ENCODE measurements around the gene INHA.
A peak's percentile ranks its signal among the peaks of the same experiment; 100 is the strongest.

The INHA gene

GRCh38 chr2:219540784-219541504 is 31.2 kb upstream of the INHA start:
- no peak for DNase-seq

GRCh38 chr2:219541611-219542180 is 30.4 kb upstream of the INHA start:
- DNase-seq: peak; percentile 81

GRCh38 chr2:219542931-219543595 is 29.0 kb upstream of the INHA start:
- peak; percentile 39 for DNase-seq

DNA sequence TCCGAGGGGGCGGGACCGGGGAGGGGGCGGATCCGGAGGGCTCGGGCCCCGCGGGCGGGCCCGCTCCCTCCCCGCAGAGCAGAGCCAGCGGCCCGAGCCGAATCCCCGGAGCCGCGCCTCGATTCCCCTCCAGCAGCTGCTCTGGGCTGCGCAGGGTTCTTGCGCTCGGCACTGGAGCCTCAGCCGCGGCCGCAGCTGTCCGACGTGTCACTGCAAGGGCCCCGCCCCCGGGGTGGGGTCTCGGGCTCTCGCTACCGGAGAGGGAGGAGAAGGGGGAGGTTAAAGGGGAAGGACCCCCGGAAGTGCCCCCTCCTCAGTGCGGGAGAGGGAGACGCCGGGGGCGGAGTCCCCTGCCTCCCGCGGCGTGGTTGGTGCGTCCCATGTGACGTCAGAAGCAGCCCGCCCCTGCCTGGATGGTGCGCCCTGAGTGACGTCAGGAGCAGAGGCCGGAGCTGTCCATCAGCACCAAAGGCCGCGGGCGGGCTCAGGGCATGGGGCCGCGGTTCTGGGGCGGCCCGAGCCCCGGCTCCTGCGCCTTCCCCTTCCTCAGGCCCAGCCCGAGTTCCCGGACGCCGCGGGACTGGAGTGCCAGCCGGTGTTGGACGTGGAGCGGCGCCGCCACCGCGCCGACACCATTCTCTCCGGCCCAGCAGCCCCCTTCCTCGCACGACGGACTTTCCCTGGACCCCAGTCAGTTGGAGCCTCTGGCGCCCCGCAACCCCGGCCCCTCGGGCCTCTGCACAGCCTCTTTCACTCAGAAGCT is 28.3 kb upstream of the INHA start, which contains the start of the genes CHPF and TMEM198:
Gene CHPF (minus strand): TSS at position 214 of the 763 bp plus-strand sequence. CDS start 271 bp downstream, outside the sequence.
Gene TMEM198 (plus strand): TSS at position 433 of the 763 bp plus-strand sequence. CDS start 700 bp downstream, outside the sequence.
- DNase-seq: peak; percentile 91

- DNase-seq: no peak
Measured at GRCh38 chr2:219544567-219544966, 27.5 kb upstream of the INHA start.

- no peak for DNase-seq
Measured at GRCh38 chr2:219545295-219545942, 26.7 kb upstream of the INHA start.

DNA sequence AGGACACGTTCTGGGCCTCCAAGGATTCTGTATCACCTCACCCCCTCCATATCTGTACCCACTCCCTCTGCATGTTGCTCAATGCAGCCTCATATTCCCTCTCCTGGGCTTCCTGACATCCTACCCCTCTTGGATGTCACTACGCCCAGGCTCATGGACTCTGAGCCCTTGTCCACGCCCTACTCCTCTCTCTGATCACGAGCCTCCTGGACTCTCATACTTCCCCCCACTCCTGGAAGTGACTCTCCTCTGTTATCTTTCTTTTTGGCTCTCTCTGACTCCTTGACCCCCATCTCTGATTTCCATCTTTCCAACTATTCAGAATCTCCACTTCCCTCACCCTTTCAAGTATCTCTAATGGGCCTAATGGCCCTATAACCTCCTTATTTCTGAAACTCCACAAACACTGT is 26.2 kb upstream of the INHA start:
- DNase-seq: no peak

DNA sequence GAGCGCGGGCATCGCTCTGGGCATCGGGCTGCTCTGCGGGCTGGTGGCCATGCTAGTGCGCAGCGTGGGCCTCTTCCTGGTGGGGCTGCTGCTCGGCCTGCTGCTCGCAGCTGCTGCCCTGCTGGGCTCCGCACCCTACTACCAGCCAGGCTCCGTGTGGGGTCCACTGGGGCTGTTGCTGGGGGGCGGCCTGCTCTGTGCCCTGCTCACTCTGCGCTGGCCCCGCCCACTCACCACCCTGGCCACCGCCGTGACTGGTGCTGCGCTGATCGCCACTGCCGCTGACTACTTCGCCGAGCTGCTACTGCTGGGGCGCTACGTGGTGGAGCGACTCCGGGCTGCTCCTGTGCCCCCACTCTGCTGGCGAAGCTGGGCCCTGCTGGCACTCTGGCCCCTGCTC is 24.5 kb upstream of the INHA start:
- no peak for DNase-seq

- DNase-seq: no peak
Measured at GRCh38 chr2:219548990-219549389, 23.1 kb upstream of the INHA start.

DNA sequence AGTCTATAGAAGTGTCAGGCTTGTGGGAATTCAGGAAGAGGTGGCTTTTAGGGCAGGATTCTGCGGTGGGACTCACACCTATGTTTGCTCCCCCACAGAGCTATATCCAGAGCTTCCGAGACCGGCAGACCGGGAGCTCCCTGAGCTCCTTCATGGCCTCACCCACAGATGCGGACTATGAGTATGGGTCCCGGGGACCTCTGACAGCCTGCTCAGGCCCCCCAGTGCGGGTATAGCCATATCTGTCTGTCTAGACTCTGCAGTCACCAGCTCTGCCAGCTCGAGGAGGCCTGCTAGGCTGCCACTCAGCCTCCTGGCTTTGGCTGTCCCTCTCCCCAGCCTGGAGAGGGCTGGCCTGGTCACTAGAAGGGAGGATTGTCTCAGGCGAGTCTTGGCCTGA is 22.5 kb upstream of the INHA start:
- no peak for DNase-seq

DNA sequence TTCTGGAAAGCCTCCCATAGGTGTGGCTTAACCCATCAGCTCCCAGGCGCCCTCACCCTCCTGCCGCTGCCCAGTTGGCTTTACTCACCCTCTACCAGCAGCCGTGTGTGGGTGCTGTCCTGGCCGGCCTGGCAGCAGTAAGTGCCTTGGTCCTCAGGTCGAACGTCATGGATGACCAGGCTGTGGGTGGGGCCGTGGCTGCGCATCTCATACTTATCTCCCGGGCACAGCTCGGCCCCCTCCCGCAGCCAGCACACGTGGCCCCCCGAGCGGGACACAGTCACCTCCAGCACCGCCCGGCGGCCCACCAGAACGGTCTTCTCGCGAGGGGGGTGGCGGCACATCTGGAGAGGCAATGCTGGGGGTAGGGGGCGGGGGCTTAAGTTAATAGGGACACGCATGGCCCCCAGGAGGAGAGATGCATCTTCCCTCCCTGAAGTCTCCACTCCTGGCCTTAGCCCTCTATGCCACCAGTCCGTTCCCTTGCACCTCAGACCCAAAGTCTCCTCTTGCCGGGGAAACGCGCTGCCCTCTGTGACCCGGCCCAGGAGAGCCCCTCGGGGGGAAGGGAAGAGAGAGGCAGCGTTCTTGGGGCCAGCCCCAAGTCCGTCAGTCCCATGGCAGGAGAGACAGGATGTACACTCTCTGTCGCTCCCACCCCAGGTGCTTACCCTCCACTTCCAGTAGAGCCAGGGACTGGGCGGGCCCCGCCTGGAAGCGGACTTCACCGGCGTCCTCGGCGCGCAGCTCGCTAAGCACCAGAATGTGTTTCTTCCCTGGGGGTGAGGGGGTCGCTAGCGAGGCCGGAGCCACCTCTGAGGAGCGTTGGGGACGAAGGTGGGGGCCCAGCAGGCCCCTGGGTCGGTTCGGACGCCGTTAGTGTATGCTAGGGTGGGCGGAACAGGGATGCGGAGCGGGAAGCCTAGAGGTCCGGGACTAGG is 20.4 kb upstream of the INHA start:
- peak; percentile 63 for DNase-seq

- peak; percentile 63 for DNase-seq
Measured at GRCh38 chr2:219552382-219553167, 19.5 kb upstream of the INHA start.

- DNase-seq: no peak
Measured at GRCh38 chr2:219553168-219553417, 19.0 kb upstream of the INHA start.

- no peak for DNase-seq
Measured at GRCh38 chr2:219553463-219553963, 18.6 kb upstream of the INHA start.

DNA sequence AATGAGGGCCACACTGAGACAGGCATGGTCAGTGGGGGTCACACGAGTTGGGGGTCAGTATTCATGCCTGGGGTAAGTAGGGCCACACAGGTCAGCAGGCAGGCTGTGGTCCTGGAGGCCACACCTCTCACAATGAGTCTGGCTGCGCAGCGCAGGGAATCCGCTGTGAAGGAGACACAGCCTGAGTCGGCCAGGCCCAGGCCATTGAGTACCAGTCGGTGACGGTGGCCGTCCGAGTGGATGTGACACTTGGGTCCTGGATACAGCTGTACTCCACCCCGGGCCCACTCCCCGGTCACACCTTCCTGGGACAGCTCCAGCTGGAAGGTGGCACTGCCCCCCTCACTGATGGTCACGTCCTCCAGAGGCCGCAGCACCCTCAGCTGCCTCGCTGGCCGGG is 17.8 kb upstream of the INHA start:
- no peak for DNase-seq

DNA sequence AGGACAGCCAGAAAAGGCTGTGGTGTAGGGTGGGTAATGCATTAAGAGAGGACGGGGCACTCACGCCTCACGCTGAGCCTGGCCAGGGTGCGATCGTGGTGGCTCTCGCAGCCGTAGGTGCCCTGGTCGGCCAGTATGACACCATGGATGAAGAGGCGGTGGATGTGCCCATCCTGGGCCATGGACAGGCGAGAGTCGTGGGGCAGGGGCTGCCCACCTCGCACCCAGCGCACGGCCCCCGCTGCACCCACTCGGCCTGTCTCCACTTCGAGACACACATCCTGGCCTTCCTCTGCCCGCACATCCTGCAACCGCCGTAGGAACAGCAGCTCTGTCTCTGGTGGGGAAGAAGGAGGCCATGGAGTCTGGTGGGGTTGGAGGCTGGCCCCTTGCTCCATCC is 16.2 kb upstream of the INHA start:
- DNase-seq: no peak

DNA sequence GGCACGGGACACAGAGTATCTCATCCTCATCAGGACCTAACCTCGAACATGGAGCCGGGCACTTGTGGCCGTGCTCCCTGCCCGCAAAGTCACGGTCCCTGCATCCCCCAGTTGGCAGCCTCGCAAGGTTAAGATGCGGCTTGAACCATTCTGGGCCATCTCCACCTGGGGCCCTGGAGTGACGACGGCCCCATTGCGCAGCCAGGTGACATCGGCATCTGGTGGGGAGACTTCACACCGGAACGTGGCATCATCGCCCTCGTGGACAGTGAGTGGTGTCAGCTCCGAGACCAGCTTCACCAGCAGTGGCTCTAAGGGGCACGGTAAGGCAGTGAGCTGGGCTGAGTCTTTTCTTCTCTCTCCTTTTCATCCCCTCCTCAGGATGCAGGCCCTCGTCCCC is 15.7 kb upstream of the INHA start:
- no peak for DNase-seq

- no peak for DNase-seq
Measured at GRCh38 chr2:219557320-219557719, 14.8 kb upstream of the INHA start.

- no peak for DNase-seq
Measured at GRCh38 chr2:219557791-219558785, 14.0 kb upstream of the INHA start.

Data from NCI-H526 treated with DMSO at 0.1 percent for 48 hours (cell line).